Measurements from ENCODE around the gene ALDOC.

The ALDOC gene

GRCh38 chr17:28528327-28529012 is 48.2 kb downstream of the ALDOC start:
- FAIRE-seq (no peak), DNase-seq (ENCODE audit: insufficient read length, low spot score) (no peak)
- TF ChIP-seq PAX5 (IDR thresholded peaks at IDR 0.05; ENCODE audit: insufficient read depth, low read length, severe bottlenecking) = no peak
- no peak for TF ChIP-seq TAF1 (IDR thresholded peaks at IDR 0.05; ENCODE audit: low read depth, low read length)
- TF ChIP-seq SPI1 (IDR thresholded peaks at IDR 0.05; ENCODE audit: low read depth, low read length) = no peak
- no peak for TF ChIP-seq POU2F2 (IDR thresholded peaks at IDR 0.05; ENCODE audit: low read depth, low read length)
- no peak for TF ChIP-seq POLR2AphosphoS5 (IDR thresholded peaks at IDR 0.05; ENCODE audit: low read depth, low read length)
- TF ChIP-seq POLR2A (IDR thresholded peaks at IDR 0.05; ENCODE audit: low read depth, low read length) = no peak

GRCh38 chr17:28527859-28528258 is 48.8 kb downstream of the ALDOC start:
- DNase-seq (ENCODE audit: insufficient read length, low spot score) (no peak), FAIRE-seq (no peak)
- TF ChIP-seq PAX5 (IDR thresholded peaks at IDR 0.05; ENCODE audit: insufficient read depth, low read length, severe bottlenecking) (no peak), POLR2AphosphoS5 (IDR thresholded peaks at IDR 0.05; ENCODE audit: low read depth, low read length) (no peak), TAF1 (IDR thresholded peaks at IDR 0.05; ENCODE audit: low read depth, low read length) (no peak), POU2F2 (IDR thresholded peaks at IDR 0.05; ENCODE audit: low read depth, low read length) (no peak), SPI1 (IDR thresholded peaks at IDR 0.05; ENCODE audit: low read depth, low read length) (no peak), POLR2A (IDR thresholded peaks at IDR 0.05; ENCODE audit: low read depth, low read length) (no peak)

GRCh38 chr17:28527181-28527681 is 49.5 kb downstream of the ALDOC start:
- FAIRE-seq = peak; percentile 45
- no peak for TF ChIP-seq POU2F2 (IDR thresholded peaks at IDR 0.05; ENCODE audit: low read depth, low read length)
- TF ChIP-seq POLR2AphosphoS5 (IDR thresholded peaks at IDR 0.05; ENCODE audit: low read depth, low read length) = no peak
- TF ChIP-seq TAF1 (IDR thresholded peaks at IDR 0.05; ENCODE audit: low read depth, low read length) = no peak
- TF ChIP-seq POLR2A (IDR thresholded peaks at IDR 0.05; ENCODE audit: low read depth, low read length) = no peak
- no peak for TF ChIP-seq SPI1 (IDR thresholded peaks at IDR 0.05; ENCODE audit: low read depth, low read length)
- TF ChIP-seq PAX5 (IDR thresholded peaks at IDR 0.05; ENCODE audit: insufficient read depth, low read length, severe bottlenecking) = no peak
- DNase-seq (ENCODE audit: insufficient read length, low spot score) = no peak

- FAIRE-seq = no peak
- TF ChIP-seq SPI1 (IDR thresholded peaks at IDR 0.05; ENCODE audit: low read depth, low read length) (no peak), POU2F2 (IDR thresholded peaks at IDR 0.05; ENCODE audit: low read depth, low read length) (no peak), POLR2A (IDR thresholded peaks at IDR 0.05; ENCODE audit: low read depth, low read length) (no peak), PAX5 (IDR thresholded peaks at IDR 0.05; ENCODE audit: insufficient read depth, low read length, severe bottlenecking) (no peak)
- no peak for DNase-seq (ENCODE audit: insufficient read length, low spot score)
These were observed 50.3 kb downstream of the ALDOC start for GRCh38 chr17:28526381-28526780.

- no peak for FAIRE-seq
- TF ChIP-seq TAF1 (IDR thresholded peaks at IDR 0.05; ENCODE audit: low read depth, low read length) = no peak
- no peak for TF ChIP-seq POU2F2 (IDR thresholded peaks at IDR 0.05; ENCODE audit: low read depth, low read length)
- no peak for TF ChIP-seq POLR2AphosphoS5 (IDR thresholded peaks at IDR 0.05; ENCODE audit: low read depth, low read length)
- no peak for TF ChIP-seq POLR2A (IDR thresholded peaks at IDR 0.05; ENCODE audit: low read depth, low read length)
- TF ChIP-seq SPI1 (IDR thresholded peaks at IDR 0.05; ENCODE audit: low read depth, low read length) = no peak
- no peak for TF ChIP-seq PAX5 (IDR thresholded peaks at IDR 0.05; ENCODE audit: insufficient read depth, low read length, severe bottlenecking)
- DNase-seq (ENCODE audit: insufficient read length, low spot score) = no peak
These were observed 51.9 kb downstream of the ALDOC start for GRCh38 chr17:28524476-28525424.

- no peak for TF ChIP-seq POLR2A (IDR thresholded peaks at IDR 0.05; ENCODE audit: low read depth, low read length)
- no peak for TF ChIP-seq POLR2AphosphoS5 (IDR thresholded peaks at IDR 0.05; ENCODE audit: low read depth, low read length)
- TF ChIP-seq POU2F2 (IDR thresholded peaks at IDR 0.05; ENCODE audit: low read depth, low read length) = no peak
- no peak for TF ChIP-seq SPI1 (IDR thresholded peaks at IDR 0.05; ENCODE audit: low read depth, low read length)
- TF ChIP-seq TAF1 (IDR thresholded peaks at IDR 0.05; ENCODE audit: low read depth, low read length) = no peak
- no peak for TF ChIP-seq PAX5 (IDR thresholded peaks at IDR 0.05; ENCODE audit: insufficient read depth, low read length, severe bottlenecking)
- DNase-seq (ENCODE audit: insufficient read length, low spot score) (no peak), FAIRE-seq (no peak)
These were observed 52.8 kb downstream of the ALDOC start for GRCh38 chr17:28523876-28524275.

- FAIRE-seq (no peak), DNase-seq (ENCODE audit: insufficient read length, low spot score) (no peak)
- TF ChIP-seq SPI1 (IDR thresholded peaks at IDR 0.05; ENCODE audit: low read depth, low read length) (no peak), POLR2AphosphoS5 (IDR thresholded peaks at IDR 0.05; ENCODE audit: low read depth, low read length) (no peak), POLR2A (IDR thresholded peaks at IDR 0.05; ENCODE audit: low read depth, low read length) (no peak), POU2F2 (IDR thresholded peaks at IDR 0.05; ENCODE audit: low read depth, low read length) (no peak), PAX5 (IDR thresholded peaks at IDR 0.05; ENCODE audit: insufficient read depth, low read length, severe bottlenecking) (no peak), TAF1 (IDR thresholded peaks at IDR 0.05; ENCODE audit: low read depth, low read length) (no peak)
These were observed 53.5 kb downstream of the ALDOC start for GRCh38 chr17:28523186-28523585.
